ENCODE measurements around the gene WDR11. TPM values are rescaled to one million over a fixed set of nuclear protein-coding genes. Genes with fewer than 3 reads are reported as not detected.

Gene WDR11
- polyA plus RNA-seq, 2 donors = 17.4 to 22.3 TPM

- Histone ChIP-seq H3K27ac (ENCODE audit: low read depth in 2 of 2, low read length in 1 of 2) (no peak overlapping the region), H3K27me3 (ENCODE audit: control insufficient read depth in 1 of 2, insufficient read depth in 2 of 2, low read length in 2 of 2) (no peaks in the 10 kb centered on the region), H3K4me3 (ENCODE audit: low read depth in 1 of 2, low read length in 2 of 2) (no peak overlapping the region), H3K4me1 (ENCODE audit: control insufficient read depth in 2 of 2, insufficient read depth in 2 of 2, low read length in 1 of 2) (peaks cover 3% of the 10 kb centered on the region in 2 donors), H3K36me3 (ENCODE audit: control insufficient read depth in 2 of 2, insufficient read depth in 2 of 2, low read length in 1 of 2) (no peaks in the 10 kb centered on the region), H3K9me3 (ENCODE audit: control insufficient read depth in 2 of 2, insufficient read depth in 1 of 2, low read depth in 1 of 2, low read length in 1 of 2) (peaks cover 2 to 9% of the 10 kb centered on the region in 2 donors)
- WGBS, 2 donors = 78 to 89% methylated on average over 5 of the region's 5 CpGs
These were observed 100.1 kb downstream of the WDR11 start for GRCh38 chr10:120951288-120951687.

- H3K36me3 ChIP-seq (ENCODE audit: control insufficient read depth in 2 of 2, insufficient read depth in 2 of 2, low read length in 1 of 2) = no peaks in the 10 kb centered on the region
- no peak overlapping the region for H3K4me3 ChIP-seq (ENCODE audit: low read depth in 1 of 2, low read length in 2 of 2)
- H3K27ac ChIP-seq (ENCODE audit: low read depth in 2 of 2, low read length in 1 of 2) = no peak overlapping the region
- no peaks in the 10 kb centered on the region for H3K27me3 ChIP-seq (ENCODE audit: control insufficient read depth in 1 of 2, insufficient read depth in 2 of 2, low read length in 2 of 2)
- peaks cover 3% of the 10 kb centered on the region in 2 donors for H3K4me1 ChIP-seq (ENCODE audit: control insufficient read depth in 2 of 2, insufficient read depth in 2 of 2, low read length in 1 of 2)
- H3K9me3 ChIP-seq (ENCODE audit: control insufficient read depth in 2 of 2, insufficient read depth in 1 of 2, low read depth in 1 of 2, low read length in 1 of 2) = peaks cover 2 to 9% of the 10 kb centered on the region in 2 donors
- 88 to 90% methylated on average over 1 of the region's 1 CpG for WGBS, 2 donors
These were observed 102.7 kb downstream of the WDR11 start for GRCh38 chr10:120953897-120954296.
